HG02642 (cell line): ENCODE measurements around the gene HTR3C.

Experiments used
- ATAC-seq: cut with Tn5 transposase; IDR thresholded peaks from one replicate; pipeline ENCODE4 v1.9.1; 2021; ENCODE audit warnings: mild to moderate bottlenecking; ENCODE audit not compliant: unreplicated experiment, poor library complexity

Gene HTR3C

GRCh38 chr3:184081116-184081830 is 28.4 kb downstream of the HTR3C start:
- ATAC-seq = no peak

DNA sequence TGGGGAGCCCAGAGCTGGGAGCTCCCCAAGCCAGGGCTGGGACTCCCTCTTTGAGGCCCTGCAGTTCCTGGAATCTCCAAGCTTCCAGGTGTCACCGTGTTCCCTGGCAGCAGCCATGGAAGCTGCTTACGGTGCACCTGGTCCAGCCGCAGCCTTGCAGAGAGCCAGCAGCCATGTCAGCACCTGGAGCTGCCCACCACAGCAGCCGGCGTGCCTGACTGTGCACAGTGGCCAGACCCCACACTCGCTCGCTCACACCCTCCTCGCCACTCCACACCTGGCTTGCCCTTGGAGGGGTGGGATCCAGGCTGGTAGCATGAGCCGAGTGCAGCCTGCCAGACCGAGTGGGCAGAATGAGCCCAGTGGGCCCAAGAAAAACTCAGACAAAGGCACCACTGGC is 29.2 kb downstream of the HTR3C start:
- no peak for ATAC-seq

- no peak for ATAC-seq
Measured at GRCh38 chr3:184082465-184082864, 29.6 kb downstream of the HTR3C start.

GRCh38 chr3:184085389-184085852 is 32.6 kb downstream of the HTR3C start:
- no peak for ATAC-seq

- ATAC-seq = no peak
Measured at GRCh38 chr3:184092199-184092598, 39.4 kb downstream of the HTR3C start.

GRCh38 chr3:184096811-184097383 is 44.0 kb downstream of the HTR3C start, which contains the start of gene HTR3E:
TSS of gene HTR3E (plus strand) at chr3:184097064. CDS start at chr3:184097530, 466 bp downstream.
- no peak for ATAC-seq

DNA sequence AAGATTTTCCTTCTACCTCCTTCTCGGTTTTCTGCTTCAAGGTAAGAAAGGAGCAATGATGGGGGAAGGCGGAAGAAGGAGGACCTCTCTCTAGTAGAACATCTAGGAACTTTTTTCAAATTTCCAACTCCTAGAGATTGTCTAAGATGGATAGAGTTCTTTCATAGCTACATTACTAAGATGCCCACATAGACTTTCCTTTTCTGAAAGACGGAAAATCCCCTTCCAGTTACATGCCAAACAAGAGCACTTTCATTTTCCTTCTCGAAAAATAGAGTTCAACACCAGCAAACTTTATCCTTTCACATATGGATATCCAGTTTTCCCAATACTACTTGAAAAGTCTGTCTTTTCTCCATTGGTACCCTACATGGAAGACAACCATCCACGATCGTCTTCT is 44.7 kb downstream of the HTR3C start:
- ATAC-seq = no peak

DNA sequence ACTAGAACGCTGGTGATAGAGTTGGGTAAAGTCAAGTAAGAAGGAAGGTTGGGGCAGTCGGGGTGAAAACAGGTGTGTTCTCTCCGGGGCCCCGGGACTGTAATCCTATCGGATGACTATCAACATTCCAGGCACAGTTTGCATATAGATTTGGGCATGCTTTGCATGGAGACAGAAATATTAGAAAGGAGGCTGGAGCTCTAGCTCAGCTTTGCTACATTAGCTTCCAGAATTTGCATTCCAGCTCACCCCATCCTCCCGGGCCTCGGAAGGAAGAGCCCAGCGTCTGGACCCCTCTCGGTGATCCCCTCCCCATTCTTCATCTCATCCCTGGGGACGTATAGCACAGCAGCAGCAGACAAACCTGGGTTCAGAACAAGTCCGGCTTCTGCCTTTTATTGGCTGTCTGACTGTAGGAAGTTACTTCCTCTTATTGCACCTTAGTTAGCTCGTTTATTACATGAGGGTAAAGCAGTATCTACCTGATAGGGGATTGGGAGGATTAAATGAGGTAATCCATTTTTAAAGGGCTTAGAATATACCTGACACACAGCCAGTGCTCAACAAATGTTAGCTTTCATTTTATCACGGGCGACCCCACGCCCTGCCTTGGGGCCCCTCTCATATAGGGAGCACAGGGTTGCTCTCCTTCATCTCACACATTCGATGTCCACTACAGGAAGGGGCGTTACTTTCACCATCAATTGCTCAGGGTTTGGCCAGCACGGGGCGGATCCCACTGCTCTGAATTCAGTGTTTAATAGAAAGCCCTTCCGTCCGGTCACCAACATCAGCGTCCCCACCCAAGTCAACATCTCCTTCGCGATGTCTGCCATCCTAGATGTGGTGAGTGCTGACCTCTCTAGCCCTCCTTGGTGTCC is 47.2 kb downstream of the HTR3C start:
- ATAC-seq = no peak
